HG02840 (cell line): ENCODE measurements around the gene LHX1.

Experiments used
- ATAC-seq: cut with Tn5 transposase; IDR thresholded peaks from one replicate; pipeline ENCODE4 v1.9.1; 2021; ENCODE audit warnings: mild to moderate bottlenecking, moderate library complexity, moderate number of reproducible peaks; ENCODE audit not compliant: unreplicated experiment, low FRiP score

Gene LHX1

GRCh38 chr17:36937959-36938565 lies 787 bp downstream of the LHX1 start:
- ATAC-seq: no peak

DNA sequence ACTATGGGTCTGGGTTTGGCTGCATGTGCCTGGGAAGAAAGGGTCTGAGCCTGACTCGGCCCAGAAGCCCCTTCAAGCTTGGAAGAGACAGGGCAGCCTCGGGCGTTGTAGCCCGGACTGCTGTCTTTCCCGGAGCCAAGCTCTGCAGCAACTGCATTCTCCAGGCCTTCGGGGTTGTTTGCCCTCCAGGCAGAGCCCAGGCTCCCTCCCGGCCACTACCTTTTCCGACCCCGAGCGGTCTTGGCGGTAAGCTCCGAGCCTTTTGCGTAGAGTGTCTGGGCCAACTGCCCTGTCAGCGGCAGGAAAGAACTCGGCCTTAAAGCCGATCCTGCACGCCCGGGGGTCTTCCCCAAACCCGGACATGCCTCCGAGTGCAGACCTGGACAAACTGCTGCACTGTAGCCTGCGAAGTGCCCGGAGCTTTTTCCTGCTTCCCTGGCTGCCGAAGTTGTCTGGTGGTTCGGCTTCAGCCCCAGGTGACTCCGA lies 1.3 kb downstream of the LHX1 start:
- no peak for ATAC-seq

DNA sequence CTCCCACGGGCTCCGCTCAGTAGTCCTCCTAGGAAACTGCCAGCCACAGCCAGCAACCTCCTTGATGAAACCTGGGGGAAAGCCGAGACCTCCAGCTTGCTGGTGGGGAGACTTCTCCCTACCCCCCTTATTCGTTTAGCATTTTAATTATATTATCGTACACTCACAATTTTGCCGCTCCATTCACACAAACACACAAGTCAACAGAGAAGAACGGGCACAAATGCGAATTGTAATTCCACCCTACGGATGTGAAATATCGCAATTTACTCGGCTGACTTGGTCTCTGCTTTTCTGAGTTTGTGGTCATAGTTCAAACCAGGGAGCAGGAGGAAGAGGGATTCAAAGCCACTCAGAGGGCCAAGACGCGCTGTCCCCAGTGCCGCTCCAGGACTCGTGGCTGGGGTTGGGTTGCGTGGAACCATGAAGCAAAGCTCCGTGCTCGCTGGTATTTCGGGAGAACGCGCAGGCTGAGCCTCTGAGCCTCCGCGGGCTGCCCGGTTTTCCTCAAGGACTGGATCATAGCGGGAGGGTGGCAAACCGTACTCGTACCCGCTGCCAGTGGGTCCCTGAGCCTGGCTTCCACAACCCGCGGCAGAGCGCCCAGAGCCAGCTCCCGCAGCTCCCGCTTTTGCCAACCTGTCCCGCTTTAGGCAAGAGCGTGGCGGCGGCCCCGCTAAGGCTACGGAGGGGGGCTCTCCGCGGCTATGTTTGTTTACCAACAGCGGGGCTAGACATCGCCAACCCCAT lies 2.0 kb downstream of the LHX1 start:
- ATAC-seq: no peak

- no peak for ATAC-seq
Observed at GRCh38 chr17:36939802-36940312, 2.6 kb downstream of the LHX1 start.

DNA sequence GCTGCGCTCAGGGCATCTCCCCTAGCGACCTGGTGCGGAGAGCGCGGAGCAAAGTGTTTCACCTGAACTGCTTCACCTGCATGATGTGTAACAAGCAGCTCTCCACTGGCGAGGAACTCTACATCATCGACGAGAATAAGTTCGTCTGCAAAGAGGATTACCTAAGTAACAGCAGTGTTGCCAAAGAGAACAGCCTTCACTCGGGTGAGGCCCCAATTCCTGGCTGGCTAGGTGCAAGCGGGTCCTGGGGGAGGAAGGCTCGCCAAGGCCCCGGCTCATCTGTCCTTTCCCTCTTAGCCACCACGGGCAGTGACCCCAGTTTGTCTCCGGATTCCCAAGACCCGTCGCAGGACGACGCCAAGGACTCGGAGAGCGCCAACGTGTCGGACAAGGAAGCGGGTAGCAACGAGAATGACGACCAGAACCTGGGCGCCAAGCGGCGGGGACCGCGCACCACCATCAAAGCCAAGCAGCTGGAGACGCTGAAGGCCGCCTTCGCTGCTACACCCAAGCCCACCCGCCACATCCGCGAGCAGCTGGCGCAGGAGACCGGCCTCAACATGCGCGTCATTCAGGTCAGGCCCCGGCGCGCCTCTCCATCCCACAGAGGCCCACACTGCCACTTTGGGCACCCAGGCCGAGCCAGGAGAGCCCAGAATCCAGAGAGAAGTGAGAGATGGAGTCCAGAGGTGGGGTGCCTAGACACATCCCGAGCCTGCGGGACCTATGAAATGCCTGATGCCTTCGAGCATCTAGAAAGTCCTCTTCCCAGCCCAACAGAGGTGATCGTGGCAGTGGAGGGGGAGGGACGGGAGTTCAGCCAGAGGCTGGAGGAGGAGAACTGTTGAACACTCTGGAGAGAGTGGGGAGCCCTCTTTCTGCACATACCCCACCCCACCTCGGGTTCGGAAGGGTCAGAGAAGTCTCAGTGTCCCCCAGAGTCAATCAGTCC lies 3.3 kb downstream of the LHX1 start:
- ATAC-seq: no peak

DNA sequence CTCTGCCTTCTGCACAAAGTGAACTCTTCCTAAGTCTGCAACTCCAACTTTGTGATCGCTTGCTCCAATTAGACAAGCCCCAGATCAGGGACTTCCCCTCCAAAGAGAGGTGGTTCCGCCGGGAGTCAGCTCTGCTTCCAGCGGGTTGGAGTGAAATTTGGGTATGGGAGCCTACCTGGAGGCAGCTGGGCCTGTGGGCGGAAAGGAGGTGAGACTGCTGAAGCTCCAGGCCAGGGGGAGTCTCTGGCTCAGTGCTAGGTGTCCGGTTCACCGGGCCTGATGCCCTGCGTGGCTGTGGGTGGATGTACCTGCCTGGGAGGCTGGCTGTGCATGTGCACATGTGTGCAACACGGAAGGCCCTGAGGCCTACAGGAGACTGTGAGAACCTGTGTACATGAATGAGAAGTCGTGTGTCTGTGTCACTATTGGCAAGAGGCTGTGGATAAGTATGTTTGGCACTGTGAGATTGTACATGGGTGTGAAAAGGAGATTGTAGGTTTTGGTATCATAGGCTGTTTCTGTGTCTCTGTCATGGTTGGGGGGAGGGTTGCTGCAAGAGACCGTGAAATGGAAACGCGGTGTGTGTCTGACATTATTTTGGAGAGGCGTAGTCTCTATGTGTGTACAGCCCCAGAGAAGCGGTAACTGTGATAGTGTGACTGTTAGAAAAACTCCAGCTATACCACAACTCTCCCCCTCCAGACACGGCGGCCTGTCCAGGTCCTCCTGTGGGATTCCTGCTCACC lies 4.2 kb downstream of the LHX1 start:
- ATAC-seq: no peak

DNA sequence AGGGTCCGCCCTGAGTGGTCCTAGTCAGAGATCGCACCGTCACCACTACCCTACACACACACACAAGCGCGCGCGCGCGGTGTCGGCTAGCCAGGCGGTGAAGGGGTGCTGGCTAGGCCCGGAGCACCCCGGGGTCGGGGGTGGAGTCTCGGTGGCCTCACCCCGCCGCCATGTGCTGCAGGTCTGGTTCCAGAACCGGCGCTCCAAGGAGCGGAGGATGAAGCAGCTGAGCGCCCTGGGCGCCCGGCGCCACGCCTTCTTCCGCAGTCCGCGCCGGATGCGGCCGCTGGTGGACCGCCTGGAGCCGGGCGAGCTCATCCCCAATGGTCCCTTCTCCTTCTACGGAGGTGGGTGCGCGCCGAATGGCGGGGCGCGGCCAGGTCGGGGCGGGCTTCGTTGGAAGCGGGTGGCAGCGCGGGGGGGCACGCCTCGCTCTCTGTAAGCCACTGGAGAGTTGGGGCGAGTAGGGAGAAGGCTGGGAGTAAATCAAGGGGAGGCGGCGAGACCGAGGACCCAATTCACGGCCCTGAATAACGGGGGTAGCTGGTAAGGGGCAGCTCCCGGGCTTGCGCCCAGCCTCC lies 4.8 kb downstream of the LHX1 start:
- no peak for ATAC-seq

DNA sequence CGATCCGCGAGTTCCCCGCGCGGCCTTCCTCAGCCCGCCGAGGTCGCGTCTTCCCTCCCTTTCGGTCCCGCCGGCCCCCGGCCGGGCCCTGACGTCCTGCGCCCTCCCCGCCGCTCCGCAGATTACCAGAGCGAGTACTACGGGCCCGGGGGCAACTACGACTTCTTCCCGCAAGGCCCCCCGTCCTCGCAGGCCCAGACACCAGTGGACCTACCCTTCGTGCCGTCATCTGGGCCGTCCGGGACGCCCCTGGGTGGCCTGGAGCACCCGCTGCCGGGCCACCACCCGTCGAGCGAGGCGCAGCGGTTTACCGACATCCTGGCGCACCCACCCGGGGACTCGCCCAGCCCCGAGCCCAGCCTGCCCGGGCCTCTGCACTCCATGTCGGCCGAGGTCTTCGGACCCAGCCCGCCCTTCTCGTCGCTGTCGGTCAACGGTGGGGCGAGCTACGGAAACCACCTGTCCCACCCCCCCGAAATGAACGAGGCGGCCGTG lies 5.4 kb downstream of the LHX1 start:
- no peak for ATAC-seq

DNA sequence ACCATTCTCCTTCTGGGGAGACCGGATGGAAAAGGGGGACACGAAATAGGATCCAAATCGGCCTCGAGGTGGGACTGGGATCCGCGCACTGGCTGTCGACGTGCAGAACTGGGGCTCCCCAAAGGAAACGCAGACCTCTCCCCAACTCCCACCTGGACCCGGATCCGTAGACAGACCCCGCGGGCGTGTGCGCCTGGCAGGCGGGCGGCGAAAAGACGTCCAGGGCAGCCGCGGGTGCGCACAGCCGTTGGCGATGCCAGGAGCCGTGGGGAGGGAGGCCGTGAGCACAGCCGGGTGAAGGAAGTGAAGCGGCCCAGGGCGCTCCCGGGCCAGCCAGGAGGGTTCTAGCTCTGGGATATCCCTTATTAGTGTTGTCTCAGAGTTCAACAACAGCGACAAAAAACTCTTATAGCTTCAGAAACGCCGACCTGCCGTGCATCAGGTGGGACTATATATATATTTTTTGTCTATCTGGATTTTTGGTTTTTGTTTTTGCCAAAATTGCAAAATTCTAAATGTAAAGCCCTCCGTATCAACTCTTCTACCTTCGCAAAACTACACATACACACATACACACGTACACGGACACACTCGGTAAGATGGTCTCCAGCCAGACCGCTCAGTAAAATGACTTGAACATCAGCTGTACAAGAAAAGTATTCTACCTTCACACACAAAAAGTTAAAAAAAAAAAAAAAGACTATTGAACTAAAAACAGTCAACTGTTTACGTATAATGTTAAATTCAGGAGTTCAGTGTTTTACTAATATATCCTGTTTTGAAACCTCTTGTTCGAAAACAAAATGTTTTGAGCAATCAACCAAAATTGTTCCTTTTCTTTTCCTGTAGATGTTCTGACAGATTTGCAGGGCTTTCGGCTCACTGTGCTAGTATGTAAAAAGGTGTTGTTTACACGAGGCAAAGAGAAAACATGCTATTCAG lies 6.2 kb downstream of the LHX1 start:
- no peak for ATAC-seq

DNA sequence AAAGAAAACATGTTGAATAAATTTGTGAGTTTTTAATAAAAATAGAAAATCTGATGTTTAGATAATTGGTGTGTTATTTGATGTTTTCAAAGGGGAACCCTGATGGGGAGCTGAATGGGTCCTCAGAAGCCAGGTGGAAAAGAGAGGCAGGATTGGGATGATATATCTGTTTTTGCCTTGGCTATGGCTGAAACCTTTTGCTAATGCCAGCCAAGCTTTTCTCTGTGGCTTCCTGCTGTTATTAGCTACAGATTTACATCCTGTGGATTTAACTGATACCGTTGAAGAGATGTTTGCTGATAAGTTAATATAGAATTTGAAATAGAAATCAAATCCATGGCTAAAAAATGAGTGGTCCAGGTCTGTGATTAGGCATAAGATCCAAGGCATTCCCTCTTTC lies 7.3 kb downstream of the LHX1 start:
- no peak for ATAC-seq

DNA sequence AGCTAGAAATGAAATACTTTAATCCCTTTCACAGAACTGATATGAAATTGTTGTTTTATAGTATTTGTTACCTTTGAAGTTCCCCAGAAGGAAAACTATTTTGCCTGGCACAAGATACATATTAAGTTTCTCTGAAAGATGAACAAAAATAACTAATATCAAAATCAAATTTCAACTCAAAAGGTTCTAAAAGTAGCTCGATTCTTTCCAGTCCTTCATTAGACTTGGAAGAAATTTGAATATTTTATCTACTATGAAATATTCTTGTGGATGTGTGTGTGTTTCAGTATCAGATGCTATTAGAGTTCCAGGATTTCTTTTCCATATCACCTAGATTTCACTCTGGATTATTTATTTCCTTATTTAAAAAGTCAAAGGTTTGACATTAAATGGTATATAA lies 7.9 kb downstream of the LHX1 start:
- ATAC-seq: no peak

DNA sequence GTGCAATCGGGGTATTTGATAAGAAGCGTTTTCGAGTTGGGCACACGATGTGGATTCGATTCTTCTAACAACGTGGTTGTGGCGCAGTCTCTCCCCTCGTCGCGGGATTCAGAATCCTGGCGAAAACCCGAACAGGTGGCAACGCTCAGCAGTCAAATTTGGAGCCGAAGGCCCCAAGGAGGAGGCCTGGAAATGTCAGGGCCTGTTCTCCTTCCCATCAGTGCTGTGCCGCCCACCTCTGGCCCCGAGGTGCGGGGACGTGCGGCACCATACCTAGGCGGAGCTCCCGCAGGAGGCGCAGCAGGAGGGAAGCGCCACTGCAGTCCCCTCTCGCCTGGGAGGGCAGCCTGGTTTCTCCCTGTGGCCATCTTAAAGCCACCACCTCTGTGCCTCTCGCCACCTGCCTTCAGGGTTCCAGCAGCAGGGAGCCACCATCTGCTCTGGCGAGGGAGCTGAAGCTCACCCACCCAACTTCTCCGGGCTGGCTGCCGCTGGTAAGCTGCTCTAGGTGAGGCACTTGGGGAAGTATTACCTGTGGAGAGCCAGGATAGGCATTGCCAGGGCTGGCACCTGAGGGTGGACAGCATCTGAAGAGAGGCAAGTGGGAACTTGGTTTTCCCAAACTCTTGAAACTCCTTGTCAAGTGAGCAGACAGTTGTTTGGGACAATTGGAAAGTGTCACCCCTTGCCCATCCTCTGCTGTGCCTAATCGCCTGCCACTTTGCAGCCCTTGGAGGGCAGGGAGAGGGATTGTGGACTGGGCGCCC lies 8.9 kb downstream of the LHX1 start:
- no peak for ATAC-seq

GRCh38 chr17:36946726-36947091 lies 9.4 kb downstream of the LHX1 start:
- no peak for ATAC-seq

DNA sequence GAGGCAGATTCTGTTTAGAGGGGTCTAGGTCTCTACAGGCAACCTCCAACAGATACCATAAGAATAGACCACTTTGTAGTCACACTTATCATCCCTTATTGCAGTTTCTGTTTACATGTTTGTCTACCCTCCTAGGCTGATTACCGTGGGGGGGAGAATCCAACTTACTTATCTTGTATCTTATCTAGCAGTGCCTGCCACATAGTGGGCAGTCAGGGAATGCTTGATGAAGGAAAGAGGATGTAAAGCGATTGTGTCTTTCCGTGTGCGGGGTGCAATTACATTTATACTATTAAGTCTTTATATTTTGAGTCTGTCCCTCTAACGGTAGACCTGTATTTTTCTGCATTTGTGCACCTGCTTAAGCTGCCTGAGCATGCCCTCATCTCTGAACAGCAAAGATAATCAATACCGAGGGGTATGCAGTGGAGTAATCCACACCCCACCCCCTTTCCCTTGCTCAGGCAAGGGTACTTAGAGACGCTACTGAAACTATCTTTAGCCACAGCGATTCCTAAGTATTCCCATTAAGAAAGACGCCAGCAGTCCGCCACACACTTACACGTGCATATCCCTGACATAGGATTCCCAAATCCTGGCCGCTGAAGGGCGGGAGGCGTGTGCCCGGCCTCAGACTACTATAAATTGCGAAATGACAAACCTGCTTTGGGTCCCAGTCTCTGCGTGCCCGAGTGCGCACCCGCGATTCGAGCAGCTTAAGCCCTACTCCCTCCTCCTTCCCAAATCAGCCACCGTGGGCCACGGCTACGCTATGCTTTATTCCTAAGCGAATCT lies 10.8 kb downstream of the LHX1 start:
- ATAC-seq: peak; percentile 10

DNA sequence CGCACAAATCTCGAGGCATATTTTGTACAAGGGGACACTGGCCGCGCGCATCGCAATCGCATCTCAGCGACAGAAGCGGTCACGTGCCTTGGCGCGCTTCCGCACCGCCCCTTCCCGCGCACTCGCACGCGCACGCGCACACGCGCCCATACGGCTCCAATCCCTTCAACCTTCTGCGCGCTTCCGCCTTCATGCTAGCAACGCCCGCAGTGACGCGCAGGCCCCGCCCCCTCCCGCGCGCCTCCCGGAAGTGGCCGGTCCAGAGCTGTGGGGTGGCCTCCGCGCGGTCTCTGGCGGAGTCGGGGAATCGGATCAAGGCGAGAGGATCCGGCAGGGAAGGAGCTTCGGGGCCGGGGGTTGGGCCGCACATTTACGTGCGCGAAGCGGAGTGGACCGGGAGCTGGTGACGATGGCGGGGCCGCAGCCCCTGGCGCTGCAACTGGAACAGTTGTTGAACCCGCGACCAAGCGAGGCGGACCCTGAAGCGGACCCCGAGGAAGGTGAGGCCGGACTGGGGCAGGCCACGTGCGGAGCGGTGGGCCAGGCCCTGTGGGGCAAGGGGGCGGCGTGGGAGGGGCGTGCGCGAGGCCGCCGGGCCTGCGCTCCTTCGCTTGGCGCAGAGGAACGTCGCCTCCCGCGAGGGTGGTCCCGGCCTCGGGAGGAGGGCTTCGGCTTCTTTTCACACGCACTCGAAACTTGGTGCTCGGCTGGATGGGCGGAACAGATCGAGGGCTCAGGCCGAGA lies 11.6 kb downstream of the LHX1 start, which contains the start of gene AATF:
Gene AATF (plus strand): TSS at position 238 of the 744 bp plus-strand sequence. CDS start 172 bp downstream, at position 410.
- ATAC-seq: peak; percentile 86

- no peak for ATAC-seq
Observed at GRCh38 chr17:36949461-36949927, 12.2 kb downstream of the LHX1 start.
